ENCODE data around the gene APOL1.

The APOL1 gene

GRCh38 chr22:36294801-36295200 lies 41.9 kb downstream of the APOL1 start:
- no peak for DNase-seq

GRCh38 chr22:36295247-36295646 lies 42.3 kb downstream of the APOL1 start:
- no peak for DNase-seq

- DNase-seq, result no peak
Measured at GRCh38 chr22:36296690-36297089, 43.8 kb downstream of the APOL1 start.

GRCh38 chr22:36297568-36297967 lies 44.6 kb downstream of the APOL1 start:
- DNase-seq, result no peak

- DNase-seq, result no peak
Measured at GRCh38 chr22:36298118-36298517, 45.2 kb downstream of the APOL1 start.

- DNase-seq, result no peak
Measured at GRCh38 chr22:36298601-36299000, 45.7 kb downstream of the APOL1 start.

GRCh38 chr22:36299295-36299694 lies 46.4 kb downstream of the APOL1 start:
- DNase-seq, result no peak

- DNase-seq, result no peak
Measured at GRCh38 chr22:36299911-36300310, 47.0 kb downstream of the APOL1 start.

GRCh38 chr22:36300396-36301212 lies 47.7 kb downstream of the APOL1 start:
- no peak for DNase-seq

GRCh38 chr22:36301384-36301828 lies 48.5 kb downstream of the APOL1 start:
- DNase-seq, result peak; percentile 52

- peak; percentile 48 for DNase-seq
Measured at GRCh38 chr22:36301851-36302250, 48.9 kb downstream of the APOL1 start.

- no peak for DNase-seq
Measured at GRCh38 chr22:36302439-36303114, 49.6 kb downstream of the APOL1 start.

- DNase-seq, result no peak
Measured at GRCh38 chr22:36303115-36303467, 50.2 kb downstream of the APOL1 start.

- DNase-seq, result no peak
Measured at GRCh38 chr22:36303874-36304273, 50.9 kb downstream of the APOL1 start.

GRCh38 chr22:36304429-36304828 lies 51.5 kb downstream of the APOL1 start:
- no peak for DNase-seq

GRCh38 chr22:36305813-36306212 lies 52.9 kb downstream of the APOL1 start:
- DNase-seq, result no peak

- DNase-seq, result no peak
Measured at GRCh38 chr22:36306227-36306626, 53.3 kb downstream of the APOL1 start.

GRCh38 chr22:36308880-36309279 lies 55.9 kb downstream of the APOL1 start:
- no peak for DNase-seq

- DNase-seq, result no peak
Measured at GRCh38 chr22:36311386-36312085, 58.6 kb downstream of the APOL1 start.

GRCh38 chr22:36315325-36315724 lies 62.4 kb downstream of the APOL1 start:
- no peak for DNase-seq

- DNase-seq, result no peak
Measured at GRCh38 chr22:36316419-36316818, 63.5 kb downstream of the APOL1 start.
